ENCODE measurements around the gene RELCH.

RELCH gene

DNA sequence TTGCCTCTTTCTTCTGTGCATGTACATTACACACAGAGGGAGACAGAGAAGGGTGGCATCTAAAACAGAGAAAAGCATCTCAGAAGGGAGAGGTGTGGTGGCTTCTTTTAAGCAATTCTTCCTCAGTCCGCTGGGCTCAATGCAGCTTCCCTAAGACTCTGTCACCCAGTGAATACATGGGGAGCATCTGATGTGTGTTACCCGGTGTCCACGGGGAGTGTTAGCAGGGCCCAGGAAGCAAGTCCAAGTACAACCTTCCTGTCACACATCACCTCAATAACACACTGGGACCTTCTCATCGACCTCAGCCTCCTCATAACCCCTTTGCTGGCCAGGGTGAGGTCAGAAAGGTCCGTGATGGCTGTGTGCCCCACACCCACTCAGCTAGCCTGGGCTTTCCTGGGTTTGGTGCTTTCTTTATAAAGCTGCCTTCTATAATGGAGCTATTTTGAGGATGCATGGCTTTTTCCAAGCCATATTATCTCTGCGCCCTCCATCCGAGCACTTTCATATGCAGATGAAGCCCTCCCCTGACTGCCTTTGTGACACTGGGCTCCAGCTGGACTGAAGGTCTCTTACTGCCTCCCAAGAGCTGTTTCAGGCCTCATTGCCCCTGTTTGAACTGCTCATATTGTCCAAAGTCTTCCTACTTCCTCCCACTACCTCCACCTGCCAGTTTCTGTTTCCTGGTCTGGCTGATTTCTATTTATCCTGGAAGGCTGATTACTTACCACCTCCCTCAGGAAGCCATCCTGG, 159.5 kb downstream of the RELCH start:
- H3K27me3 ChIP-seq (replicated peaks; ENCODE audit: control insufficient read depth, insufficient read depth, low read length) = no peaks in the 10 kb centered on the region
- TF ChIP-seq, protein P1, sequence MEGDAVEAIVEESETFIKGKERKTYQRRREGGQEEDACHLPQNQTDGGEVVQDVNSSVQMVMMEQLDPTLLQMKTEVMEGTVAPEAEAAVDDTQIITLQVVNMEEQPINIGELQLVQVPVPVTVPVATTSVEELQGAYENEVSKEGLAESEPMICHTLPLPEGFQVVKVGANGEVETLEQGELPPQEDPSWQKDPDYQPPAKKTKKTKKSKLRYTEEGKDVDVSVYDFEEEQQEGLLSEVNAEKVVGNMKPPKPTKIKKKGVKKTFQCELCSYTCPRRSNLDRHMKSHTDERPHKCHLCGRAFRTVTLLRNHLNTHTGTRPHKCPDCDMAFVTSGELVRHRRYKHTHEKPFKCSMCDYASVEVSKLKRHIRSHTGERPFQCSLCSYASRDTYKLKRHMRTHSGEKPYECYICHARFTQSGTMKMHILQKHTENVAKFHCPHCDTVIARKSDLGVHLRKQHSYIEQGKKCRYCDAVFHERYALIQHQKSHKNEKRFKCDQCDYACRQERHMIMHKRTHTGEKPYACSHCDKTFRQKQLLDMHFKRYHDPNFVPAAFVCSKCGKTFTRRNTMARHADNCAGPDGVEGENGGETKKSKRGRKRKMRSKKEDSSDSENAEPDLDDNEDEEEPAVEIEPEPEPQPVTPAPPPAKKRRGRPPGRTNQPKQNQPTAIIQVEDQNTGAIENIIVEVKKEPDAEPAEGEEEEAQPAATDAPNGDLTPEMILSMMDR (IDR thresholded peaks at IDR 0.05; ENCODE audit: insufficient read depth, low read length, poor library complexity, severe bottlenecking) = no peak
- no peak overlapping the region for H3K4me3 ChIP-seq (replicated peaks; ENCODE audit: low read depth, low read length)
- no peak for DNase-seq (ENCODE audit: extremely low read depth, insufficient read length)
- no peaks in the 10 kb centered on the region for H3K36me3 ChIP-seq (ENCODE audit: control insufficient read depth, insufficient read depth, low read length)

- Histone ChIP-seq H3K36me3 (ENCODE audit: control insufficient read depth, insufficient read depth, low read length) (no peaks in the 10 kb centered on the region), H3K27me3 (replicated peaks; ENCODE audit: control insufficient read depth, insufficient read depth, low read length) (no peaks in the 10 kb centered on the region), H3K4me3 (replicated peaks; ENCODE audit: low read depth, low read length) (no peak overlapping the region)
- DNase-seq (ENCODE audit: extremely low read depth, insufficient read length) = no peak
- TF ChIP-seq, protein P1 (IDR thresholded peaks at IDR 0.05; ENCODE audit: insufficient read depth, low read length, poor library complexity, severe bottlenecking) = no peak
These were observed 160.0 kb downstream of the RELCH start for GRCh38 chr18:62347089-62347506.

- Histone ChIP-seq H3K36me3 (ENCODE audit: control insufficient read depth, insufficient read depth, low read length) (no peaks in the 10 kb centered on the region), H3K4me3 (replicated peaks; ENCODE audit: low read depth, low read length) (no peak overlapping the region), H3K27me3 (replicated peaks; ENCODE audit: control insufficient read depth, insufficient read depth, low read length) (no peaks in the 10 kb centered on the region)
- TF ChIP-seq, protein P1 (IDR thresholded peaks at IDR 0.05; ENCODE audit: insufficient read depth, low read length, poor library complexity, severe bottlenecking) = no peak
- no peak for DNase-seq (ENCODE audit: extremely low read depth, insufficient read length)
These were observed 161.4 kb downstream of the RELCH start for GRCh38 chr18:62348474-62348873.

GRCh38 chr18:62353170-62353569, 166.1 kb downstream of the RELCH start:
- no peak overlapping the region for H3K4me3 ChIP-seq (replicated peaks; ENCODE audit: low read depth, low read length)
- H3K36me3 ChIP-seq (ENCODE audit: control insufficient read depth, insufficient read depth, low read length) = no peaks in the 10 kb centered on the region
- no peak for DNase-seq (ENCODE audit: extremely low read depth, insufficient read length)
- H3K27me3 ChIP-seq (replicated peaks; ENCODE audit: control insufficient read depth, insufficient read depth, low read length) = no peaks in the 10 kb centered on the region
- TF ChIP-seq, protein P1 (IDR thresholded peaks at IDR 0.05; ENCODE audit: insufficient read depth, low read length, poor library complexity, severe bottlenecking) = no peak

DNA sequence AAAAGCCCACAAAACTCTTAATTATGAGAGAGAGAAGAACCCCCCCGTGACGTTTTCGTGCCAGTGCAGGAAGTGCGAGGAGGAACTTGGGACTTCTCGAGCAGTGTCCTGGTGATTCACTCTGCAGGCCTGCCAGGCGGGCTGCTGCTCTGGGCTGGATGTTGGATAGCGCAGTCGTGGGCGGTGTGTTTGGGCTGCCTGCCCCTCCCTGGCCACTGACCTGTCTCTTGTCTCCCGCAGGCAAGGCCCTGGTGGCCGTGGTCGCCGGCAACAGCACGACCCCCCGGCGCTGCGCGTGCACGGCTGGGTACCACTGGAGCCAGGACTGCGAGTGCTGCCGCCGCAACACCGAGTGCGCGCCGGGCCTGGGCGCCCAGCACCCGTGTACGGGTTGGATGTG, 167.1 kb downstream of the RELCH start:
- no peaks in the 10 kb centered on the region for H3K27me3 ChIP-seq (replicated peaks; ENCODE audit: control insufficient read depth, insufficient read depth, low read length)
- DNase-seq (ENCODE audit: extremely low read depth, insufficient read length) = no peak

More for the DNA sequence above, 167.1 kb downstream of the RELCH start:
- TF ChIP-seq, protein P1 (IDR thresholded peaks at IDR 0.05; ENCODE audit: insufficient read depth, low read length, poor library complexity, severe bottlenecking) = no peak
- Histone ChIP-seq H3K4me3 (replicated peaks; ENCODE audit: low read depth, low read length) (no peak overlapping the region), H3K36me3 (ENCODE audit: control insufficient read depth, insufficient read depth, low read length) (no peaks in the 10 kb centered on the region)
